HepG2 (cell line): ENCODE data around the gene ZBTB1. TPM values are rescaled to one million over a fixed set of nuclear protein-coding genes. Genes with fewer than 3 reads are reported as not detected.

Experiments
- BHLHE40 ChIP-seq: IDR thresholded peaks from 2 replicates; pipeline ENCODE4 v1.6.1; 2011; ENCODE audit warnings: low read length, improper control_type of control experiment
- HDAC1 ChIP-seq: sonication (generic); formaldehyde crosslinking; IDR thresholded peaks from 2 replicates; pipeline ENCODE4 v1.5.1; 2020; ENCODE audit warnings: mild to moderate bottlenecking, missing genetic modification reagents
- HNF4G ChIP-seq, 2 experiments: sonication (generic) in 1 of 2; formaldehyde crosslinking in 1 of 2; IDR thresholded peaks; 2 replicates each; pipeline versions ENCODE4 v1.4.0 to v1.6.1; 2011 to 2020; ENCODE audit warnings: borderline replicate concordance in 2 of 2, low read depth in 2 of 2, mild to moderate bottlenecking in 2 of 2, low read length in 1 of 2, missing genetic modification reagents in 1 of 2, moderate library complexity in 1 of 2
- HNRNPLL ChIP-seq: fragments of 200-400 bp; formaldehyde crosslinking; IDR thresholded peaks from 2 replicates; pipeline ENCODE4 v1.6.1; 2017; ENCODE audit warnings: mild to moderate bottlenecking, low read depth, low read length; ENCODE audit not compliant: poor library complexity, severe bottlenecking
- IRX3 ChIP-seq: sonication (generic); formaldehyde crosslinking; IDR thresholded peaks from 2 replicates; pipeline ENCODE4 v1.8.1; 2023; ENCODE audit warnings: mild to moderate bottlenecking, low read depth, missing genetic modification reagents, borderline replicate concordance
- MAF1 ChIP-seq: sonication (generic); formaldehyde crosslinking; IDR thresholded peaks from 2 replicates; pipeline ENCODE4 v1.5.0; 2020; ENCODE audit warnings: missing genetic modification reagents, borderline replicate concordance
- NBN ChIP-seq: fragments of 450-650 bp; conservative IDR thresholded peaks from 2 replicates; pipeline ENCODE4 v1.6.1; 2017
- SAFB2 ChIP-seq: sonication (generic); formaldehyde crosslinking; IDR thresholded peaks from 2 replicates; pipeline ENCODE4 v1.5.1; 2020; ENCODE audit warnings: missing genetic modification reagents, low read depth, mild to moderate bottlenecking, borderline replicate concordance
- YY1 ChIP-seq: IDR thresholded peaks from 2 replicates; pipeline ENCODE4 v1.6.1; 2011; ENCODE audit warnings: low read length, low read depth, moderate library complexity, mild to moderate bottlenecking; ENCODE audit not compliant: insufficient read depth, insufficient replicate concordance
- ZKSCAN1 ChIP-seq: fragments of 150-350 bp; IDR thresholded peaks from 2 replicates; pipeline ENCODE4 v1.6.1; 2014; ENCODE audit warnings: low read length
- ZNF407 ChIP-seq: sonication (generic); formaldehyde crosslinking; IDR thresholded peaks from one replicate; pipeline ENCODE4 v1.5.1; 2020; ENCODE audit warnings: mild to moderate bottlenecking, missing genetic modification reagents; ENCODE audit errors: not compliant biosample characterization
- ZNF496 ChIP-seq: sonication (generic); formaldehyde crosslinking; IDR thresholded peaks from 2 replicates; pipeline ENCODE4 v1.8.1; 2023; ENCODE audit warnings: mild to moderate bottlenecking, moderate library complexity, missing genetic modification reagents; ENCODE audit not compliant: insufficient replicate concordance
- ZSCAN21 ChIP-seq: sonication (generic); formaldehyde crosslinking; IDR thresholded peaks from 2 replicates; pipeline ENCODE4 v1.8.0; 2022; ENCODE audit warnings: mild to moderate bottlenecking, missing genetic modification reagents, moderate library complexity, borderline replicate concordance
- polyA plus RNA-seq, 8 experiments: library from polyadenylated mRNA; depleted of rRNA in 3 of 8; stranded (reverse) in 7 of 8; unstranded in 1 of 8; fragments of >200 nt; fragmentation: Illumina TruSeq in 4 of 8; extraction: Trizol in 4 of 8; gene quantifications; 2 replicates each; pipeline versions ENCODE4 v1.2.1 to v1.2.3, GENCODE V29; 2011 to 2016; ENCODE audit warnings: low read depth in 4 of 8, missing spikeins in 1 of 8, mixed read lengths in 1 of 8; ENCODE audit not compliant: insufficient read depth in 1 of 8
- total RNA-seq, 5 experiments: library from RNA; depleted of rRNA; stranded (reverse); fragments of >200 nt; fragmentation: Illumina TruSeq; extraction: Trizol; gene quantifications; 2 replicates each; pipeline ENCODE4 v1.2.3, GENCODE V29; 2016; ENCODE audit warnings: low read depth in 1 of 5
- TF ChIP-seq, protein P1 (sequence below): sonication (generic); formaldehyde crosslinking; IDR thresholded peaks from 2 replicates; pipeline ENCODE4 v1.4.0; 2020; ENCODE audit warnings: mild to moderate bottlenecking, missing genetic modification reagents
- TF ChIP-seq, protein P2 (sequence below): IDR thresholded peaks from 2 replicates; pipeline ENCODE4 v1.6.1; 2012; ENCODE audit warnings: inconsistent platforms

The ZBTB1 gene
- total and polyA plus RNA-seq, 2 of the 13 experiments (the other 11 are each of a cell fraction or from before 2014, with no cell fraction given) = 18.8 to 22.6 TPM

DNA sequence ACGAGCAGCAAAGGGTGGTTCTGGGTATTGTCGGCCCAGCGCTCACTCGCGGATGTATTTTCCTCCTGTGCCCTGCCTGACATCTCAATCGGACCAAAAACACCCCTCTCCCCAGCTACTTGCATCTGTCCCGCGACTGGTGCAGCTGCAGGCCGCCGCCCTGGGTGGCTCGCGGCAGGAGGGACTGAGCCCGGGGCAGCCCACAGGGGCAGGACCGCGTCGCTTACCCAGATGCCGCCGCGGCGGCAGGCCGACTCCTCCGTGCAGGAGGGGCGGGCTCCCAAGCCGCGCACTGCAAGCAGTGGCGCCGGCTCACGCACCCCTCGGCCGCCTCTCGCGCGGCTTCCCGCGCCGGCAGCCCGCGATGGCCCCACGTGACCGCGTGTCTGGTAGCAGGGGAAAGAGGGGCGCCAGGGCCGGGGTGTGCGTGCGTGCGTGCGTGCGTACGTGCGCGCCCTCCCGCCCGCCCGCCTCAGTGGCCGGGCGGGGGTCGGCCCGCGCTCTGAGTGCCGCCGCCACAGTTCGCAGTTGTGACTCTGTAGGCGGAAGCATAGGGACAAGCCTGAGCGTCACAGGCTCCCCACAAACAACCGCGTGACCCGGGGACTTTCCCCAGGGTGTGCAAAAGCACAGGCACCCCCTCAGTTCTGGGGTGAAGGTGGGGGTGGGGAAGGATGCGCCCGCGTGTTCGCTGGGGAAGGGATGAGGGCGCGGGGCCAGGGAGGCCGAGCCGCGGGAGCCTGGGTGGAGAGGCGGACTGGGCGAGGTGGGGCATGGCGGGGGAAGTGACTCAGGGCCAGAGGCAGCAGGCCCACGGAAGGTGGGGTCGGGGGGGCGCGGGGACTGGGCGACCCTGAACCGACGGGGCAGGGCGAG lies 898 bp upstream of the ZBTB1 start, which contains the start of gene ZBTB25 (continued):
- TF ChIP-seq ZNF407 (peak; percentile 12), SAFB2 (CRISPR knock-in tag) (peak; percentile 86), NBN (no peak), ZSCAN21 (peak; percentile 88), MAF1 (CRISPR knock-in tag) (no peak), YY1 (peak; percentile 11), HDAC1 (CRISPR knock-in tag) (peak; percentile 86; the same call in 1 of the 2 replicates), IRX3 (peak; percentile 73; the same call in 1 of the 2 replicates), HNF4G (IDR thresholded peaks at IDR 0.05; ENCODE audit: borderline replicate concordance, low read depth, low read length) (no peak), HNF4G (CRISPR knock-in tag; IDR thresholded peaks at IDR 0.05; ENCODE audit: borderline replicate concordance, low read depth) (peak; percentile 54; the same call in 1 of the 2 replicates), ZNF496 (CRISPR knock-in tag) (no peak), HNRNPLL (peak; percentile 62), ZKSCAN1 (no peak), BHLHE40 (peak; percentile 80)
- TF ChIP-seq, protein P1, sequence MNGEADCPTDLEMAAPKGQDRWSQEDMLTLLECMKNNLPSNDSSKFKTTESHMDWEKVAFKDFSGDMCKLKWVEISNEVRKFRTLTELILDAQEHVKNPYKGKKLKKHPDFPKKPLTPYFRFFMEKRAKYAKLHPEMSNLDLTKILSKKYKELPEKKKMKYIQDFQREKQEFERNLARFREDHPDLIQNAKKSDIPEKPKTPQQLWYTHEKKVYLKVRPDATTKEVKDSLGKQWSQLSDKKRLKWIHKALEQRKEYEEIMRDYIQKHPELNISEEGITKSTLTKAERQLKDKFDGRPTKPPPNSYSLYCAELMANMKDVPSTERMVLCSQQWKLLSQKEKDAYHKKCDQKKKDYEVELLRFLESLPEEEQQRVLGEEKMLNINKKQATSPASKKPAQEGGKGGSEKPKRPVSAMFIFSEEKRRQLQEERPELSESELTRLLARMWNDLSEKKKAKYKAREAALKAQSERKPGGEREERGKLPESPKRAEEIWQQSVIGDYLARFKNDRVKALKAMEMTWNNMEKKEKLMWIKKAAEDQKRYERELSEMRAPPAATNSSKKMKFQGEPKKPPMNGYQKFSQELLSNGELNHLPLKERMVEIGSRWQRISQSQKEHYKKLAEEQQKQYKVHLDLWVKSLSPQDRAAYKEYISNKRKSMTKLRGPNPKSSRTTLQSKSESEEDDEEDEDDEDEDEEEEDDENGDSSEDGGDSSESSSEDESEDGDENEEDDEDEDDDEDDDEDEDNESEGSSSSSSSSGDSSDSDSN (CRISPR knock-in tag) = peak; percentile 24
- TF ChIP-seq, protein P2, sequence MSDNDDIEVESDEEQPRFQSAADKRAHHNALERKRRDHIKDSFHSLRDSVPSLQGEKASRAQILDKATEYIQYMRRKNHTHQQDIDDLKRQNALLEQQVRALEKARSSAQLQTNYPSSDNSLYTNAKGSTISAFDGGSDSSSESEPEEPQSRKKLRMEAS = peak; percentile 93
